SU-DHL-6 (cell line): Measurements from ENCODE around the gene CCDC142.

ENCODE experiments used
- CTCF ChIP-seq: fragments of 200-600 bp; sonication (generic); IDR thresholded peaks from one replicate; pipeline ENCODE4 v1.5.1; 2017; ENCODE audit warnings: antibody characterized with exemption, mild to moderate bottlenecking, low read length, moderate library complexity; ENCODE audit not compliant: insufficient read depth, poor library complexity, severe bottlenecking
- EZH2phosphoT487 ChIP-seq: fragments of 200-600 bp; sonication (generic), shearing (Covaris generic); conservative IDR thresholded peaks from 2 replicates; pipeline ENCODE4 v1.6.1; 2018; ENCODE audit warnings: mild to moderate bottlenecking, antibody characterized with exemption, low read length, moderate library complexity, mixed read lengths

DNA sequence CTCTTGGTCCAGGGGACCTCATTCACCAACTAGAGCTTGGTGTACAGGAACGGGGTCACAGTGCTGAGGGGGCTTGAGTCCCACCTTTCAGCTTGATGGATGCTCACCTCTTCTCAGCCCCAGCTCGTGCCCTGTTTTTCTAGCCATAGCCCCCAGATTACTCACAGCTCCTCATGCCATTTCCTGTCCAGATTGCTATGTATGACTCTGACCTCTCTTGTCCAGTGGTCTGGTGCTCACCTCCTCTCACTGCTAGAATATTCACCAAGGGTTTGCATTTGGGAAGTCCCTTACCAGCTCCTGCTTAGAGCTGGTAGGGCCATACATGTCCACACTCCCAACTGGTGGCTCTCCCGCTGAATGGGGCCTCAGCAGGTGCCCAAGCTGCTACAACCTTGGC is 10.7 kb upstream of the CCDC142 start:
- TF ChIP-seq CTCF (no peak), EZH2phosphoT487 (no peak)
